ENCODE data around the gene SYT2.
"Not testable (repeated sequence)": the region's sequence is repeated elsewhere in the genome, so short reads cannot be mapped to it uniquely, and the experiment has no call there.

The SYT2 gene

GRCh38 chr1:202592146-202592545 lies 118.1 kb downstream of the SYT2 start:
- no peak for DNase-seq (ENCODE audit: low spot score)

DNA sequence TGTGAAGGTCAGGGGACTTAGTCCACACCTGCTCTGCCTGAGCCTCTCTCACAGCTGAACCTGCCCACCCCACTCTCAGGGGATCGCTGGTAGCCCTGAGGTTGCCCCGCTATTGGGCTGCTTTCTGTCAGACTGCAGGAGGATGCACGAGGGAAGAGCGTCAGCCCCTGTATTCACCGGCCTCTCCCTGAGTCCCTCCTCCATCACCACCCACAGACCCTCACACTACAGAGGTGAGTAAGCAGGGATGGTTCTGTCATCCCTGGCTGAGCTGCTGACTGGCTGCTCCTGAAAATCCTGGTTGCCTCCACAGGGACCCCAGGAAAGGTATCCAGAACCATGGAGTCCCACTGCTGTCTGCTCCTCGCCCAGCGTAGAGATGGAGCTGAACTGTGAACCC lies 118.7 kb downstream of the SYT2 start:
- DNase-seq (ENCODE audit: low spot score): no peak

DNA sequence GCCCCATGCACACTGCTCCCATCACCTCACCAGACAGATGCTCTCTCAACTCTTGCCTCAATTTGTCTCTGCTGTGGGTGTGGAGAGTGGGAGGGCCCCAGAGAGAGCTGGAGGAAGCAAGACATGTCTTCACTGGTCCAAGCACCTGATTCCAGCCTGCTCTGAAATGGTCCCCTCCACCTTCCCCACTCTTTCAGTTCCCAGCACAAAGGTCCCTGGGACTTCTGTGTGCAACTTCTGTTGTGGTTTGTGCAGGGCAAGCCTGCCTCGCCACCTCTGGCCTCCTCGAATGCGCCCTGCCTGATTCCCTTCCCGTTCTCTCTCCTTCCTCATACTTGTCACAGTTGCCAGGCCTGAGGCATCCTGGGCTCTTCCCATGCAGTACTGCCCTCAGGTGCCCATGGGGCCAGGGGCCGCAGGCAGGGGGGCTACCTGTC lies 119.3 kb downstream of the SYT2 start:
- DNase-seq (ENCODE audit: low spot score): no peak

DNA sequence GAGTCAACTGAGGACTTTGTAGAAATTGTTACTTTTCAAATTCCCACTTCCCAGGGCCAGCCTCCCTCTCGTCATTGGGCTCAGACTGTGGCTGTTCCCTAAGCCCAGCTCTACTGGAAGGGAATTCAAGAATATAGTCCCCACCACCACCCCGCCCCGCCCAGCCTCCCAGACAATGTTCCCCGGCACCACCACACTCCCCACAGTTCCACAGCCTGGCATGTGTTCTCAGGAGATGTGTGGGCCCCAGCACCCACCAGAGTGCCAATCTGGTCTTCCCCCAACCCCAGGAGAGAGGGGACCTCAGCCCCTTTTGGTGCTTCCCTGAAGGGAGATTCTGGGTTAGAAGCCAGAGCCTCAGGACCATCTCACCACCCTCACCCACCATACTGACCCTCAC lies 120.1 kb downstream of the SYT2 start:
- no peak for DNase-seq (ENCODE audit: low spot score)

DNA sequence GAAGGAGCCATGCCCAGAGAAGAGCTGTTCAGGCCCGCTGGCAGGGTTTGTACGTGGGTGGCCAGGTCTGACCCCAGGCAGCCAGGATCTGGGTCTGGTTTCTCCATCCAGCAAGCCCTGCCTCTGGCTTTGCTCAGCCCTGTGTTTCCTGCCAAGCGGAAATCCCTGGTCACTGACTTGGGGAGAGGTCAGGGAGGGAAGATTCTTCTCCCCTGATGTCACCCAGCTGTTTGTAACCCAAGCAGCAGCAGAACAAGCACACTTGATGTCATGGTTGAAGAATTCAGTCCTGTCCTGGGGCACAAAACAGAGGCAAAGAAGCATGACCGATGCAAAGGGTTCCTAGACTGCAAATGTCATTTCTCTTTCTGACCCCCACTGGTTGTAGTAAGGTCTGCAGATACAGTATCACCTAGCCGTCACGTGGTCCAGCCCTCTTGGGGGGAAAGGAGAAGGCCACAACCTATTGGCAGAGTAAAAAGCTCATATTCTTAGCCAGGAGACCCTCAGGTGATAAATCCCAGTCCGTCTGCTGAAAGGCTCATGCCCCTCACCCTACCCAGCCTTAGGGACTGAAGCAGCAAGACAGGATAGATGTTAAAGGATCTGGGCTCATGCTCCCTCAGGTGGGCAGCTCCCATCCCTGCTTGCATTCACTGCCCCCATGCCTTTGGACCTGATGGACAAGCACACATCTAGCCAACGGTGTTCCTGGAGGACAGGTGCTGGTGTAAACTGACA lies 120.9 kb downstream of the SYT2 start:
- peak; percentile 53 for DNase-seq (ENCODE audit: low spot score)

- no peak for DNase-seq (ENCODE audit: low spot score)
Measured at GRCh38 chr1:202588503-202589189, 121.6 kb downstream of the SYT2 start.

- no peak for DNase-seq (ENCODE audit: low spot score)
Measured at GRCh38 chr1:202587859-202588485, 122.3 kb downstream of the SYT2 start.

- no peak for DNase-seq (ENCODE audit: low spot score)
Measured at GRCh38 chr1:202586871-202587270, 123.4 kb downstream of the SYT2 start.

GRCh38 chr1:202586018-202586821 lies 124.0 kb downstream of the SYT2 start:
- DNase-seq (ENCODE audit: low spot score): peak; percentile 76

- no peak for DNase-seq (ENCODE audit: low spot score)
Measured at GRCh38 chr1:202585590-202585933, 124.7 kb downstream of the SYT2 start.

GRCh38 chr1:202584707-202585589 lies 125.3 kb downstream of the SYT2 start:
- no peak for DNase-seq (ENCODE audit: low spot score)

GRCh38 chr1:202582350-202582749 lies 127.9 kb downstream of the SYT2 start:
- DNase-seq (ENCODE audit: low spot score): not testable (repeated sequence)

GRCh38 chr1:202580619-202581018 lies 129.6 kb downstream of the SYT2 start:
- no peak for DNase-seq (ENCODE audit: low spot score)

DNA sequence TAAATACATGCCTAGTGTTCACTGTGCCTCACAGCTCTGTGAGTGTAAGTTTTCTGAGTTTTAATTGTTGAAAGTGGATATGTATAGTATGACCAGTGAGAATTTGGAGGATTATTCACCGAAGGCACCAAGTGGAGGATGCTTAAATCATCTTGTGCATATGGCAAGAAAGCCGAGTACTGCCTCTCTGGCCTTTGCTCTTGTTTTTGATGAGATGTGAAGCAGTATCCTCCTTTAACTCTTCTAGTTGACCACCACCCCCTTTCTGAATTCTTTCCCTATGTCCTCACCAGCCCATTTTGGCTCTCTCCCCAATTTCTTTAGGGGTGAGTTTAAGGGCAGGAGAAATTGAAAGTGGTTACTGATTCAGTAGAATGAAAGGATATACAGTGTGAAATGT lies 130.4 kb downstream of the SYT2 start:
- DNase-seq (ENCODE audit: low spot score): no peak

DNA sequence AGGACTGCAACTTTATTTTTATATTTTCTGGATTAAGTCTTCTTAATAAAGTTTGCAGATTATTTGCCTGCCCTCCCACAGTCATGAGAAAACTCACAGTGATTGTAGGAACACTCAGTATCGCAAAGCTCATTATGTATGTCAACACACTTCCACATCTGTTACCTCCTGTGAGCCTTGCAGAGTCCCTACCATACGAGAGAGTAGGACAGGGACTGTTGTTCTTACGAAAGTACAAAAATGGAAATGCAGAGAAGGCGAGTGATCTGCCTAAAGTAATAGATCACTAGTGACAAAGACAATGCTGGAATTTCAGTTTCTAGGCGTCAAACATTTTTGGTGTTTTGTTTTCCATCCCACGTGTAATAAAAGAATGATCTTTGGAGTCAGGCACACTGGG lies 131.7 kb downstream of the SYT2 start:
- no peak for DNase-seq (ENCODE audit: low spot score)

GRCh38 chr1:202578001-202578504 lies 132.2 kb downstream of the SYT2 start:
- DNase-seq (ENCODE audit: low spot score): no peak

DNA sequence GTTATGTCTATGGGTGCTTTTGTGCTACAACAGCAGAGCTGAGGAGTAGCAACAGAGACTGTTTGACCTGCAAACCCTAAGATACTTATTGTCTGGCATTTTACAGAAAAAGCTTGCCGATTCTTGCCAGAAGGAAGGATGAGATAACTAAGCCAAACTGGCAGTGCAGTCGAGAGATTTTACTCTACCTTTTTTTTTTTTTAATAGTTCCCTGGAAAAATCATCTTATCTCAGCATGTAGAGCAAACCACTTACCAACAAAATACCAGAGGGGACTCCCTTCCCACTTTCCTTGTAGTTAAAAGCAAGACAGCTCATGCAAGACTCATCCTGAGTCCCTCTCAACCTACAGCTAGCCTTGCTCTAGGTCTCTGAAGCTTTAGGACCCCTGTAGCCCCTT lies 132.9 kb downstream of the SYT2 start:
- DNase-seq (ENCODE audit: low spot score): no peak

GRCh38 chr1:202576816-202577215 lies 133.4 kb downstream of the SYT2 start:
- no peak for DNase-seq (ENCODE audit: low spot score)

DNA sequence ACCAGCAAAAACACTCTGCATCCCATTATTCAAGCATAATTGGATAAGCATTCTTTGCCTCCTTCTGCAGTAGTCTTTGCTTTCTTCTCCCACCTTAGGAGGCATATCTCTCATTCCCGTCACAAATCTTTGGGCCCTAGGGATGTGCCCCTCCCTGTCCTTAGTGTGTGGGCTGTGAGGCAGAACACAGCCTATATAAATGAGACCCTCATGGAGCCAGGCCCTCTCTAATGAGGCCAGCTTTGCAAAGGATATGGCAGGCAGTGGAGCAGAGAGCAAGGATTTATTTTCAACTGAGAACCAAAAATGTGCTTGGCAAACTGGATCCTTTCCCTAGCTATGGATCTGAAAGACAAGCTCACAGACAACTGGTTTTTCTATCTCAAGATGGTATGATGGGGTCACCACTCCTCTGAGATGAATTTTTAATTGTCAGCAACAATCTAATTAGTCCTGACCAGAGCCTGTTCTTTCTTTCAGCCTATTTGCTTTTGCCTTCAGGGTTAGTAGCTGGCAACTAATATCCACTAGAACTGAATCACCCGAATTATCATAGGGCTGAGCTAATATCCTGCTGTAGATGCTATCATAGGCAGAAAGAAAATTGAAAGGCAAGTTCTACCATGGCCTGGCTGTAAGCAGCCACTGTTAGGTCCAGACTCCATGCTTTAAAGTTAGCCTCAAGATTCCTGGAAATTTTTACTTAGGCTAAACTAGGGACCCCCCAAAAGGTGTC lies 134.2 kb downstream of the SYT2 start:
- DNase-seq (ENCODE audit: low spot score): no peak

DNA sequence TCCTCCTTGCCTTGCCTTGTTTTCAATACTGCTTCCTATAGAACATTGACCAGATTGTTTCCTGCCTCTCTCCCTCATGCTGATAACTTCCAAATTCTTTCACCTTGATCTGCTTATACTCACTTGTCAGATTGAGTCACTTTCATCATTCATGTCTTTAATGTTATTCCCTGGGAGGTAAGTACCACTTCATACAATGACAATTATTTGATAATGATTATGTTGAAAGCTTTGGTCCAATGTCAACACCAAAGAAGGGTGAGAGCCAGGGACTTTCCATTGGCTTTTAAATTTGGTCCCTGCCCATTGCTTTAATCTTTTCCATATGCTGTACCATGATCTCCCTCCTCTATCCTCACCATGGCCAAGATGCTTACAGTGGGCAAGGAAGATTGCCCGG lies 137.4 kb downstream of the SYT2 start:
- no peak for DNase-seq (ENCODE audit: low spot score)
